Measurements from ENCODE around the gene SRRM3. TPM values are rescaled to one million over a fixed set of nuclear protein-coding genes. Genes with fewer than 3 reads are reported as not detected.
A peak's percentile ranks its signal among the peaks of the same experiment; 100 is the strongest.
"Not testable (repeated sequence)": the region's sequence is repeated elsewhere in the genome, so short reads cannot be mapped to it uniquely, and the experiment has no call there.

The SRRM3 gene
- total RNA-seq, 4 donors from 2014 or later = 8.0 to 22.4 (median 10.8) TPM

GRCh38 chr7:76291351-76292212, 89.9 kb downstream of the SRRM3 start:
- WGBS, 2 donors = 18 to 20% methylated on average over 16 of the region's 30 CpGs
- Histone ChIP-seq H3K4me3 (peak overlapping the region; percentile 15 to 55 (median 37)), H3K9me3 (no peaks in the 10 kb centered on the region), H3K27ac (peak overlapping the region; percentile 95 to 99 (median 98)), H3K36me3 (peaks cover 0 to 1% (median 0%) of the 10 kb centered on the region in 3 donors), H3K27me3 (no peaks in the 10 kb centered on the region), H3K4me1 (peaks cover 44 to 78% (median 63%) of the 10 kb centered on the region in 3 donors)
- intact Hi-C loops (cut with DNase I) = no loop called here
- TF ChIP-seq CTCF (IDR thresholded peaks at IDR 0.05) = peak; percentile 95 to 99 (median 98)
- TF ChIP-seq POLR2A (IDR thresholded peaks at IDR 0.05) = peak in 1 of 4 donors; percentile 22
- peak; percentile 36 for DNase-seq

GRCh38 chr7:76292213-76292573, 90.5 kb downstream of the SRRM3 start:
- WGBS, 2 donors = 0 to 2% methylated on average over 4 to 5 of the region's 5 CpGs
- H3K4me3 ChIP-seq = peak overlapping the region; percentile 15 to 55 (median 37)
- no peak for TF ChIP-seq POLR2A (IDR thresholded peaks at IDR 0.05)
- H3K27me3 ChIP-seq = no peaks in the 10 kb centered on the region
- intact Hi-C loops (cut with DNase I) = no loop called here
- DNase-seq = no peak
- H3K36me3 ChIP-seq = no peaks in the 10 kb centered on the region
- H3K4me1 ChIP-seq = peaks cover 49 to 84% (median 68%) of the 10 kb centered on the region in 3 donors
- no peaks in the 10 kb centered on the region for H3K9me3 ChIP-seq
- H3K27ac ChIP-seq = peak overlapping the region; percentile 95 to 99 (median 98)

- H3K27me3 ChIP-seq; H3K9me3 ChIP-seq; intact Hi-C loops (cut with DNase I); DNase-seq; H3K36me3 ChIP-seq; H3K4me3 ChIP-seq: not testable (repeated sequence)
- H3K27ac ChIP-seq = peak overlapping the region; percentile 98 to 99 (median 98)
- peaks cover 49 to 91% (median 73%) of the 10 kb centered on the region in 3 donors for H3K4me1 ChIP-seq
- WGBS, 2 donors = 67 to 87% methylated on average over 5 of the region's 5 CpGs
These were observed 91.2 kb downstream of the SRRM3 start for GRCh38 chr7:76292911-76293310.

- Histone ChIP-seq H3K4me3 (peak overlapping the region in 1 of 4 donors; percentile 66), H3K27me3 (no peaks in the 10 kb centered on the region), H3K36me3 (no peaks in the 10 kb centered on the region), H3K9me3 (no peaks in the 10 kb centered on the region), H3K4me1 (peaks cover 49 to 97% (median 73%) of the 10 kb centered on the region in 3 donors), H3K27ac (peak overlapping the region; percentile 98 to 99 (median 98))
- intact Hi-C loops (cut with DNase I) = no loop called here
- 43 to 61% methylated on average over 6 to 8 of the region's 8 CpGs for WGBS, 2 donors
- TF ChIP-seq POLR2A (IDR thresholded peaks at IDR 0.05) (no peak), CTCF (IDR thresholded peaks at IDR 0.05) (no peak)
- no peak for DNase-seq
These were observed 91.8 kb downstream of the SRRM3 start for GRCh38 chr7:76293407-76293901.

- Histone ChIP-seq H3K36me3 (no peaks in the 10 kb centered on the region), H3K27me3 (no peaks in the 10 kb centered on the region), H3K4me1 (peaks cover 51 to 100% (median 70%) of the 10 kb centered on the region in 3 donors), H3K4me3 (peak overlapping the region; percentile 17 to 66 (median 38)), H3K27ac (peak overlapping the region; percentile 98 to 99 (median 98)), H3K9me3 (no peaks in the 10 kb centered on the region)
- TF ChIP-seq CTCF (IDR thresholded peaks at IDR 0.05) (no peak), POLR2A (IDR thresholded peaks at IDR 0.05) (peak in 3 of 4 donors; percentile 11 to 38 (median 11))
- intact Hi-C loops (cut with DNase I) = no loop called here
- peak; percentile 24 for DNase-seq
- WGBS, 2 donors = 12 to 21% methylated on average over 3 to 6 of the region's 20 CpGs
These were observed 92.8 kb downstream of the SRRM3 start for GRCh38 chr7:76294344-76295024.

All from esophagus squamous epithelium (tissue), 5 donors.